ENCODE data around the gene ADA.

The ADA gene

GRCh38 chr20:44621939-44622338 is 29.6 kb downstream of the ADA start:
- DNase-seq, result no peak

GRCh38 chr20:44621325-44621724 is 30.2 kb downstream of the ADA start:
- no peak for DNase-seq

- DNase-seq, result no peak
Observed at GRCh38 chr20:44620030-44620429, 31.5 kb downstream of the ADA start.

- no peak for DNase-seq
Observed at GRCh38 chr20:44619294-44619693, 32.2 kb downstream of the ADA start.

- no peak for DNase-seq
Observed at GRCh38 chr20:44618318-44618731, 33.2 kb downstream of the ADA start.

GRCh38 chr20:44616604-44616964 is 34.9 kb downstream of the ADA start:
- DNase-seq, result no peak

- DNase-seq, result no peak
Observed at GRCh38 chr20:44615876-44616603, 35.5 kb downstream of the ADA start.

- DNase-seq, result no peak
Observed at GRCh38 chr20:44615169-44615791, 36.2 kb downstream of the ADA start.

GRCh38 chr20:44614525-44614924 is 37.0 kb downstream of the ADA start:
- DNase-seq, result no peak

- no peak for DNase-seq
Observed at GRCh38 chr20:44613575-44613974, 37.9 kb downstream of the ADA start.

- no peak for DNase-seq
Observed at GRCh38 chr20:44610313-44610962, 41.1 kb downstream of the ADA start.

GRCh38 chr20:44609516-44610312 is 41.8 kb downstream of the ADA start:
- peak; percentile 69 for DNase-seq

GRCh38 chr20:44609006-44609515 is 42.4 kb downstream of the ADA start:
- no peak for DNase-seq

GRCh38 chr20:44606725-44607441 is 44.6 kb downstream of the ADA start:
- no peak for DNase-seq

GRCh38 chr20:44603327-44603726 is 48.2 kb downstream of the ADA start:
- no peak for DNase-seq

GRCh38 chr20:44601801-44602204 is 49.7 kb downstream of the ADA start:
- DNase-seq, result no peak

- DNase-seq, result no peak
Observed at GRCh38 chr20:44601236-44601671, 50.2 kb downstream of the ADA start.

- no peak for DNase-seq
Observed at GRCh38 chr20:44600758-44601201, 50.7 kb downstream of the ADA start.

GRCh38 chr20:44600301-44600700 is 51.2 kb downstream of the ADA start:
- DNase-seq, result no peak

- no peak for DNase-seq
Observed at GRCh38 chr20:44599715-44600114, 51.8 kb downstream of the ADA start.

GRCh38 chr20:44598423-44599305 is 52.8 kb downstream of the ADA start:
- no peak for DNase-seq
